ENCODE measurements around the gene KCTD13.
"Not testable (repeated sequence)": the region's sequence is repeated elsewhere in the genome, so short reads cannot be mapped to it uniquely, and the experiment has no call there.

KCTD13 gene

DNA sequence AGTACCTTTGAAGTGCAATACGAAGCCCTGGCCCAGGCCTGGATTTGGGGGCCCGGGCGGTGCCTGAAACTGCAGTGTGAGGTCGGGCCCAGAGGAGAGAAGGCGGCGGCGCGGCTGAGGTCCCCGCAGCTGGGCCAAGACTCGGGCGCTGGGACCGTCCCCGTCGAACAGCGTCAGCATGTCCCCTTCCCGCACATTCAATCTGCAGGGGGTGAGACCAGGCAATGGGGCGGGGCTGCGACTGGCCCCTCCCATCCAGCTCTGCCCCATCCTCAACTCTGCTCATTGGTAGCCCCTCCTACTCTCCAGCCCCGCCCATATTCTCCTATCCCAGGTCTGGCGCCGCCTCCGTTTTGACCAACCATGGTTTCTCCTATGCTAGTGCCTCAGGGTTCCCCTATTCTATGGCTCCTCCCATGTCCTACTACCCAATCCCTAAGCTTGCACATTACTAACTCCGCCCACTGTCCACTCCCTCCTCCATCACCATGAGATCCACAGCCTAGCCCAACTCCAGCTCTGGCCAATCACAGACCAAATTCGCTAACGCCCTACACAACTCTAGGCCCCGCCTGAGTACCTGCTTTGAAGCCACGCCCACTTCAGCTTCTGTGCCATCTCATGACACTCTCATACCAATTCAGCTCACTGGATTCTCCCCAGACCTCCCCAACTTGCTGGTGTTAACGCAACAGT, 48.6 kb downstream of the KCTD13 start:
- no peak for DNase-seq

DNA sequence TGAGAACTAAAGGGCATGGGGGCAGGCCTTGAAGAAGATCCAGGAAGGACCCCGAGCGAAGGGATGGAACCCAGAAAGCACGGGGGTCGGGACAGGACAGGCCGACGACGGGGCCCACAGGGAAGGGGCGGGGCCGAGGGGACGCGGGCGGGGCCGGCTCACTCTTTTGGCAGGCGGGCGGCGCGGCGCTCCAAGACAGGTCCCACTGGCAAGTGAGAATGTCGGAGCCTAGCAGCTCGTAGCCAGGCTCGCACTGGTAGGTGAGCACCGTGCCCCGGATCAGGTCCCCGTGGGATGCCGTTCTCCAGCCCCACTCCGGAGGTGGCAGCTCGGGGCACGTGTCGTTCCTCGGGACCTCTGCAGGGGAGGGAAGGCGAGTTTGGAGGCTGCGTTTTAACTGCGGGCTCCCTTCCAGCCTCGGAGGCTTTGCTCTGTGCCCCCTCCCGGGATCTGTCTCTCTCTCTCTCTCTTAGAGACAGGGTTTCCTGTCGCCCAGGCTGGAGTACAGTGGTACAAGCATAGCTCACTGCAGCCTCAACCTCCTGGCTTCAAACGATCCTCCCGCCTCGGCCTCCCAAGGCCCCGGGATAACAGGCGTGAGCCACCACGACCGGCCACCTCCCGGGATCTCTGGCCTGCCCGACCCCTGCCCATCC, 49.3 kb downstream of the KCTD13 start:
- peak; percentile 13 for DNase-seq

DNA sequence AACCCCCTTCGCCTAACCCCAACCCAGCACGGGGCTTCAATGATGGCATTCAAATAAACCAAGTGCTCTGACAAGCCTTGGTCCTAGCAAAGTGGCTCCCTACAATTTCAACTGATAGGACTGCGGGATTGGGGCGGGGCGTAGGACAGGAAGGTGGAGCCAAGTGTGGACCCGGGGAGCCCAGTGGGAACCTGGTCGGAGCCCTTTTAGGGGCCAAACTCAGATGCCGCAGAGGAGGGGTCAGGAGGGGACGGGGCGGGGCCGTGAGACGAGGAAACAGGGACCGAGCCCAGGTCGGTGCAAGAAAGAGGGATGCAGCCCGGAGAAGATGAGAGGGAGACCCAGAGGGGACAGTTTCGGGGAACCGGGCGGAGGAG, 49.8 kb downstream of the KCTD13 start:
- no peak for DNase-seq

DNA sequence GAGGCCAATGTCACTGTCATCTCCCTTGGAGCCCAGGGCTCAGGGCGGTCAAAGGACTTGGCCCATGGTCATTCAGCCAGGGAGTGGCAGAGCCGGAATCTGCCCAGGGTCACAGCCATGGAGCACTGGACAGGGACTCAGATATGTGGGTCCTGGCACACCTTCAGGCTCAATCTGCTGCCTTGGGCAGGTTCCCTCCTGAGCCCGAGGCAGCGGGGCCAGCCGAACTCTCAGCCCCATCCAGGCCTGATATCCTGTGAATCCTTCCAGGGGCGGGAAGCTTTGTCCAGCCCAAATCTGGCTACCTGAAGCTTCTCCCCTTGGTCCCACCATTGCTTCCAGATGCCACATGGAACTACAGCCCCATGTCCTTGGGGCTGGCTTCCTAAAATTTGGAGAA, 50.8 kb downstream of the KCTD13 start:
- no peak for DNase-seq

DNA sequence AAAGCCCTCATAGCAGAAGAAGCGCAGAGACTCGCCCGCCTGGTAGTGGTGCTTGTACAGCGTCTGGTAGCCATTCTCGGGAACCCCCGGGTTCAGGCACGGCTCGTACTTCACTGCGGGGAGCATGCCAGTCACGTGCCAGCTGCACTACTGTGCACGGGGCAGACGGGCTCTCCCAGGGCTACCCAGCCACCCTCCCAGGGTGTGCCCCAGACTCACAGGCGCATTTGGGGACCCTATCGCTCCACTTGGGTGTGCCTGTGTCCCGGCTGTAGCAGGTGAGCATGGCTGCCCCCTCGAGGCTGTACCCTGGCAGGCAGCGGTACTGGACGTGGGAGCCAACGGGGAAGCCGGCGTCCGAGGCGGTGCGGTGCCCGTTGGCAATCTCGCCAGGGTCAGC, 52.7 kb downstream of the KCTD13 start:
- no peak for DNase-seq

DNA sequence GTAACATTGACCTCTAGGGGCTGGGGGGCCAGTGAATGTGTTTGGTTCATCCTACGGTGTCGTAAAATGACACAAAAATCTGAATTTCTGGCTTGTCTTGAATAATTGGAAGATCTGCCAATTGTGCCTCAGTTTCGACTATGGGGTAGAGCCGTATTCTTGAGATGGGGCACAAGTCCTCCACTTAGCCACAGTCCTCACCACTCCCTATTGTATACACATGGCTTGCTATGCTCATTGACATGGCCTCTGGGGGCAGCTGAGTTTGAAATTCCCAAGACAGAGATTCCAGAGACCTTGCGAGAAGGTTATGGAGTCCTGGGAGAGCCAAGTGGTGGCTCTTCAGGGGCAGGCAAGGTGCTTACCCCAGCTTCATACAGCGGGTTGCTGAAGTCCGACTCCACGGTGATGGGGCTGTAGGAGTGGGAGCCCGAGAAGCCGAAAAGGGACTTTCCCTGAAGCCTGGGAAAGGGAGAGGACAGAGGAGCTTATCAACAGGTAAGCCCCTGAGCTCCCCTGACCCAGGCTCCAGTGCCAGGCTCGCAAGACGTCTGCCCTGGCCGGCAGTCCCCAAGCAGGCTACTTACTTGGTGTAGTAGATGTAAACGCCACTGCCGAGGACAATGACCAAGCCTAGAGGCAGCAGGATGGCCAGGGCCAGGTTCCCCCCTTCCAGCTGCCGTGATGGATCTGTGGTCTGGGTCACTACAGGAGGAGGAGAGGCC, 54.0 kb downstream of the KCTD13 start:
- DNase-seq: no peak

DNA sequence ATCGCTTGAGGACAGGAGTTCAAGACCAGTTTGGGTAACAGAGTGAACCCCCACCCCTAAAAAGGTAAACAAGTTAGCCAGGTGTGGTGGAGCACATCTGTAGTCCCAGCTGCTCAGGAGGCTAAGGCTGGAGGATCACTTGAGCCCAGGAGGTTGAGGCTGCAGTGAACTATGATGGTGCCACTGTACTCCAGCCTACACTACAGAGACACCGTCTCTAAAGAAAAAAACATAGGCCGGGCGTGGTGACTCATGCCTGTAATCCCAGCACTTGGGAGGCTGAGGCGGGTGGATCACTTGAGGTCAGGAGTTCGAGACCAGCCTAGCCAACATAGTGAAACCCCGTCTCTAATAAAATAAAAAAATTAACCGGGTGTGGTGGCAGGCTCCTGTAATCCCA, 57.0 kb downstream of the KCTD13 start:
- DNase-seq: not testable (repeated sequence)

DNA sequence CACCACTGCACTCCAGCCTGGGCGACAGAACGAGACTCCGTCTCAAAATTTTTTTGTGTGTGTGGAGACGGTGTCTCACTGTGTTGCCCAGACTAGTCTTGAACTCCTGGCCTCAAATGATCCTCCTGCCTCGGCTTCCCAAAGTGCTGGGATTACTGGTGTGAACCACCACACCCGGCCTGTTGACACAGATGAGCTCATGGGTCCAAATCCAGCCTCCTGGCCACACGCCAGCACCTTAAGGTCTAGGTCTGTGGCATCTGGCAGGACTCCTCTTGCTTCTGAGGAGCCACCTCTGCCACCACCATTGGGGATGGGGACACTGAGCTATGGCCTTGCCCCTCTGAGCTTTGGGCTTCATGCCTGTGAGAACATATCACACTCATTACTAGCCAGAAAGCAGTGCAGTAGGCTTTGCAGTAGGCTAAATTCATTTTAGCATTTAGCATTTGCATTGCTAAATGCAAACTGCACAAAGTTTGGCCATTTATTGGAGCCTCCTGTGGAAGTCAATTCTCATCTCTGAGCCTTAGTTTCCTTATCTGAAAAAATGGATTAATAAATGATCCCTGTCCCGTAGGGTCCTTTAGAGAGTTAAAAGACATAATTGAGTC, 57.5 kb downstream of the KCTD13 start:
- DNase-seq: no peak

DNA sequence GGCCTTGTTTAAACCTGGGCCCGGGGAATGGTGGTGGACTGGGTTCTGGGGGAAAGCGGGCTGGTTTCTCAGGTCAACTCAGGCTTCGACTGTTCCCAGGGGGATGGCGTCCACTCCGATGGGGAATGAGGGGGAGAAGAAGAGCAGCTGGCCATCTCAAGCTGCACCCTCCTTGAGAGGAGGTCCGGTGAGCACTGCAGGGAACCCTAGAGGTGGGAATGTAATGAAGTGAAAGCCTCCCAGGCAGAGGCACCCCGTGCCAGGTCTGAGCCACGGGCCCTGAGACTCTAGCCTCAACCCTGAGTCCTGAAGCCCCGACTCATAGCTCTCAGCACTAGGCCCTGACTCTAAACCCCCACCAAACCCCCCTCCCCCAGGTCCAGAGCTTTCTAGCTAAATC, 61.8 kb downstream of the KCTD13 start:
- no peak for DNase-seq

DNA sequence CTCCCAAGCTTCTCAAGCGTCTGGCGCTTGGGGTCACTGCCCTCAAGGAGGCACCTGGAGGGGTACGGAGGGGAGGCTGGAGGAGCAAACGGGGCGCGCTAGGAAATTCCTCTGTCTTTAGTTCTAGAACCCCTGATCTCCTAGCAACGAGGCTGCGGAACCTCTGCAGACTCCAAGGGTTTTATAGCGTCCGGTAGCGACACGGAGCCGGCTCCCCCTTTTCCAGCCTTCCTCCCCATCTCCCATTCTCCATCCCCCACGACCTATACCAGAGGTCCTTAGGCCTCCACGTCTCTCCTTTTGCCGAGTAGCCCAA, 62.4 kb downstream of the KCTD13 start:
- DNase-seq: no peak

DNA sequence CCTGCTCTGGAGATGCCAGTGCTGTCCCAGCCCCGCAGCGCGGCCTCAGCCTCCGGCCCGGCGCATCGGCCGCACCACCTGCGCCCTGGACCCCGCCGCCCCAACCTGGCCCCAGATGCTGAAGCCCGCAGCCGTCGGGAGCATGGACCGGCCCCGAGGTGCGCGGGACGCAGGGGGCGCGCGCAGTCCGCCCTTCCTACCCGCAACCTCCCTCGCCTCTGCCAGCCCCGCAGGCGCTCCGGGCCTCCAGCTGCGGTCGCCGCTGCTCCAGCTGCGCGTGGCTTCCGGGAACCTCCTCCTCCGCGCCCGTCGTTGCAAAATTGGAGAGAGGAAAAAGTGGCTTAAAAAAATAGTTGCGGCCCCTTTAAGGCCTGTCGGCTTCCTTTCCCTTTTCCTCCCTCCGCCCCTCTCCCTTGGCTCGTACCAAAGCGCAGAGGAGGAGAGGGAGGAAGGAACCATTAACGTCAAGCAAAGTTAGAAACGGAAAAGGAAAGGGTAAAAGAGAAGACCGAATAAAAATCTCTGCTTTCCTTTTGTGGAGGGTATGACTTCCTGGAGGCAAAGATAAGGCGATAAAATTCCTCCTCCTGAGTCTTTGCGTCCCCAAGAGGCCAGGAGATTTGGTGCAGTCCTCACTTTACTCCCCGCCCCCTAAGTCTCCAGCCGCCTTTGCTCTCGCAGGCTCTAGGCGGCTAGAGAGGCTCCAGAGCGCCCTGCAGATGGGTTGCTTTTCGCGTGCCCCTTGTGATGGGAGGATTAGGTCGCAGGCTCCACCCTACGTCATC, 63.0 kb downstream of the KCTD13 start, which contains the start of gene CDIPT:
TSS of gene CDIPT (minus strand) at position 343 of the 785 bp plus-strand sequence. CDS start 369 bp downstream, outside the sequence.
- peak; percentile 88 for DNase-seq

DNA sequence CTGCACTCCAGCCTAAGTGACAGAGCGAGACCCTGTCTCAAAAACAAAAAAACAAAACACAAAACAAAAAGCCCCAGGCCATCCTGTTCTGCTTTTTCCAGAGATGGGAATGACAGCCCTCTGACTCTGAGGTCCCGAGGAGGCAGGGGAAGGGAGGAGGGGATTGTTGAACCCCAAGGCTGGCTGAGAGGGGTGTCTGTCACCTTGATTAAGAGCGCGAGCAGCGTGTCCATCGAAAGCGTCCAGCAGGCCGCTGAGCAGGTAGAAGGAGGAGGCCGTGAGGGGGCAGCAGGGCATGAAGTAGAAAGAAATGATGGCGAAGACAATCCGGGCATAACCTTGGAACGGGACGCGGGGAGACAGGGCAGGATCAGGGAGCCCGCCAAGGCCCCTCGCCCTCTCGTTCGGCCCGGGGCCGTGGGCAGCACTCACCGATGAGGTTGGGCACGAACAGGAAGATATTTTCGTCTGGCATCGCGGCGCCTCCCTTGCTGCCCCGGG, 63.6 kb downstream of the KCTD13 start:
- no peak for DNase-seq

DNA sequence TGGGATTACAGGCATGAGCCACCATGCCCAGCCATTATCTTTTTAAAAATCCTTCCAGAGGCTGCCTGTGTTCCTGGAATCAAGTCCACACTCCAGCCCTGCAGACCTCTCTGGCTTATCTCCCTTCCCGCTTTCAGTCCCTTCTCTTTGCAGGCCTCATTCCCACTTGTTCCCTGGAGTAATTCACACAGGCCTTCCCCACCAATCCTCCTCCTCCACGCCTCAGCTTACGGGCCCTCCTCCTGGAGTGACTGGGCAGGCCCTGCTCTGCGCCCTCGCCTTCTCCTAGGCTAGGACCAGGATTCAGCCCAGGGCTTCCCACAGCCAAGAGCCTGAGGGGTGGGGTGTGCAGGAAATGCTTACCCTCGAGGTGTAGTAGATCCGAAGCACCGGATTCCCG, 65.8 kb downstream of the KCTD13 start:
- DNase-seq: no peak

DNA sequence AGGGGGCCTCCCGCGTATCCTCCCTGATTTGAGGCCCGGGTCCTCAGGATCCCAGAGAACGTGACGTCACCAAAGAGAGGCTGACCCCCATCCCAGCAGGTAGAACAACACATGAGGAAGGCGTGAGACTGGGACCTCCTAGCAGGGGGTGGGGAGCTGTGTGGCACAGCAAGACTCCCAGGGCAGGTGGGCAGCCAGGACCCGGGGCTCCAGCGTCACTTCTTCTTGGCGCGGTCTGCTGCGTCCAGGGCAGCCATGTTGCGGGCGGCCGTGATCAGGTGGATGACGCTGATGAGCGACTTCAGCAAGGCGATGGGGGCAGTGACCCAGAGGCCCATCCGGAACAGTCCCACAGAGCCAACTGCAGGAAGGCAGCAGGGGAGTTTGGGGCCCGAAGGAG, 67.1 kb downstream of the KCTD13 start:
- DNase-seq: no peak

DNA sequence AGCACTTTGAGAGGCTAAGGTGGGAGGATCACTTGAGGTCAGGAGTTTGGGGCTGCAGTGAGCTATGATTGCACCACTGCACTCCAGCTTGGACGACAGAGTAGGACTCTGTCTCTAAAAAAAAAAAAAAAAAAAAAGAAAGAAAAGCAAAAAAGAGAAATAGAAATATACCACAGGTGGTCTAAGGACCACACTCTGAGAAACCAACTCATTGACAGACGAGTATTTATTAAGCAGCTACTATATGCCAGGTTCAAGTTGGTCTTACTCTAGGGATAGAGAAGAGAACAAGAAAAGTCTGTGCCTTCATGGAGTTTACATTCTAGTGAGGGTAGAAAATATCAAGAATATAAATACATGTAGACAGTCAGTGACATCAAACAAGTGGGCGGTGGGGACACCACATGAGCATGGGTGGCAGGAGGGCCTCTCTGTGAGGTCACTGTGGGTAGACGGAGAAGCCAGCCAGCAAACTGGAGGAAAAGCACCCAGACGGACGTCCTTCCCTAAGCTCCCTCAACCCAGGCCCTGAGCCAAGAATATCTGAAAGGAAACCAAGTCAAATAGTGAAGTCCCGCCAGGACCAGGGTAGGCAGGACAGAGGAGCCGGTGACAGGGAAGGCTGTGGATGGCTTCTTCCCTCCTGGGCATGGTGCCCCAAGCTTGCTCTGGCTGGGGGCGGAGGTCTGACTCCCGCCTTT, 67.7 kb downstream of the KCTD13 start:
- DNase-seq: no peak

DNA sequence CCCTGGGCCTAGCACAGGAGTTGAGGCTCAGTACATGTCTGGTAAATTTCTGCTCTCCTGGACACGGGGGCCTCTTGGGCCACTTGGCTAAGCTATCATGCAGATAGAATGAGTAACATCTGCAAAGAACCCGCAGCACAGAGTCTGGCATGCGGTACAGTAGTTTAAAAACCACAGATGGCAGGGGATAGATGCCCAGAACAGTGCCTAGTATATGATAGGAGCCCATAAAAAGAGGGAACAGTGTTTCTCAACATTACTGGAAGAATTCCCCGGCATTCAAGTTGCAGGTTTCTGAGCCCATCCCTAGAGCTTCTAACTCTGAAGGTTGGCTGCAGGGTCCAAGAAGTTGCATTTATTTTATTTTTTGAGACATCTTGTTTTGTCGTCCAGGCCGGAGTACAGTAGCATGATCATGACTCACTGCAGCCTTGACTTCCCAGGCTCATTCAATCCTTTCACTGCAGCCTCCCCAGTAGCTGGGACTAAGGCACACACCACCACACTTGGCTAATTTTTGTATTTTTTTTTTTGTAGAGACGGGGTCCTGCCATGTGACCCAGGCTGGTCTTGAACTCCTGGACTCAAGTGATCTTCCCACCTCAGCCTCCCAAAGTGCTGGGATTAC, 68.8 kb downstream of the KCTD13 start:
- no peak for DNase-seq
